Measurements from ENCODE around the gene CRISP1.
"Not testable (repeated sequence)": the region's sequence is repeated elsewhere in the genome, so short reads cannot be mapped to it uniquely, and the experiment has no call there.

The CRISP1 gene

DNA sequence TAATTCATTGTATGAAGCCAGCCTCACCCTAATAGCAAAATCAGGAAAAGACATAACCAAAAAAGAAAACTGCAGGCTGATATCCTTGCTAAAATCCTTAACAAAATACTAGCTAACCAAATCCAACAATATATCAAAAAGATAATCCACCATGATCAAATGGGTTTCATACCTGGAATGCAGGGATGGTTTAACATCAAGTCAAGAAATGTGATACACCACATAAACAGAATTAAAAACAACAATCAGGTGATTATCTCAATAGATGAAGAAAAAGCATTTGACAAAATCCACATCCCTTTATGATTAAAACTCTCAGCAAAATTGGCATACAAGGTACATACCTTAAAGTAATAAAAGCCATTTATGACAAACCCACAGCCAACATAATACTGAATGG lies 29.2 kb upstream of the CRISP1 start:
- not testable (repeated sequence) for H3K4me1 ChIP-seq (ENCODE audit: control insufficient read depth, insufficient read depth, low read length, poor library complexity, severe bottlenecking); H3K27ac ChIP-seq (ENCODE audit: insufficient read depth, low read length, poor library complexity, severe bottlenecking); H3K9me3 ChIP-seq (ENCODE audit: control insufficient read depth, low read length); H3K36me3 ChIP-seq (ENCODE audit: control insufficient read depth, insufficient read depth, low read length); DNase-seq; H3K27me3 ChIP-seq (replicated peaks; ENCODE audit: control insufficient read depth, insufficient read depth, low read length, poor library complexity, severe bottlenecking); H3K4me3 ChIP-seq (ENCODE audit: insufficient read depth, low read depth, low read length, poor library complexity, severe bottlenecking)

DNA sequence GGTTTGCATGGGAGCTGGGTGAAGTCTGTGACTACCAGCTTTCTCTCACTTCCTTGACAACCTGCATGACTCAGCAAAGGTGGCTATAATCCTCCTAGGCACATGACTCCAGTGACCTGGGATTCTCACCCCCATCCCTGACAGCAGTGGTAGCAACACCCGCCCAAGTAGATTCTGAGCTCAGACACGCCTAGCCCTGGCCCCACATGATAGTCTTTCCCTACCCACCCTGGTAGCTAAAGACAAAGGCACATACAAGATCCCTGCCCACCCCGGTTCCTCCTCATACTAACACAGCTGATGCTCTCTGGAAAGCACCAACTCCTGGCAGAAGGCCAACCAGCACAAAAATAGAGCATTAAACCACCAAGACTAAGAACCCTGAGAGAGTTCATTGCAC lies 25.9 kb upstream of the CRISP1 start:
- no peaks in the 10 kb centered on the region for H3K9me3 ChIP-seq (ENCODE audit: control insufficient read depth, low read length)
- H3K4me3 ChIP-seq (ENCODE audit: insufficient read depth, low read depth, low read length, poor library complexity, severe bottlenecking) = no peak overlapping the region
- H3K4me1 ChIP-seq (ENCODE audit: control insufficient read depth, insufficient read depth, low read length, poor library complexity, severe bottlenecking) = no peaks in the 10 kb centered on the region
- H3K27me3 ChIP-seq (replicated peaks; ENCODE audit: control insufficient read depth, insufficient read depth, low read length, poor library complexity, severe bottlenecking) = no peaks in the 10 kb centered on the region
- no peak for DNase-seq
- no peak overlapping the region for H3K27ac ChIP-seq (ENCODE audit: insufficient read depth, low read length, poor library complexity, severe bottlenecking)
- H3K36me3 ChIP-seq (ENCODE audit: control insufficient read depth, insufficient read depth, low read length) = no peaks in the 10 kb centered on the region

- no peaks in the 10 kb centered on the region for H3K9me3 ChIP-seq (ENCODE audit: control insufficient read depth, low read length)
- H3K4me1 ChIP-seq (ENCODE audit: control insufficient read depth, insufficient read depth, low read length, poor library complexity, severe bottlenecking) = no peaks in the 10 kb centered on the region
- H3K4me3 ChIP-seq (ENCODE audit: insufficient read depth, low read depth, low read length, poor library complexity, severe bottlenecking) = no peak overlapping the region
- H3K36me3 ChIP-seq (ENCODE audit: control insufficient read depth, insufficient read depth, low read length) = no peaks in the 10 kb centered on the region
- DNase-seq = no peak
- no peak overlapping the region for H3K27ac ChIP-seq (ENCODE audit: insufficient read depth, low read length, poor library complexity, severe bottlenecking)
- no peaks in the 10 kb centered on the region for H3K27me3 ChIP-seq (replicated peaks; ENCODE audit: control insufficient read depth, insufficient read depth, low read length, poor library complexity, severe bottlenecking)
Measured at GRCh38 chr6:49890988-49891387, 24.7 kb upstream of the CRISP1 start.

DNA sequence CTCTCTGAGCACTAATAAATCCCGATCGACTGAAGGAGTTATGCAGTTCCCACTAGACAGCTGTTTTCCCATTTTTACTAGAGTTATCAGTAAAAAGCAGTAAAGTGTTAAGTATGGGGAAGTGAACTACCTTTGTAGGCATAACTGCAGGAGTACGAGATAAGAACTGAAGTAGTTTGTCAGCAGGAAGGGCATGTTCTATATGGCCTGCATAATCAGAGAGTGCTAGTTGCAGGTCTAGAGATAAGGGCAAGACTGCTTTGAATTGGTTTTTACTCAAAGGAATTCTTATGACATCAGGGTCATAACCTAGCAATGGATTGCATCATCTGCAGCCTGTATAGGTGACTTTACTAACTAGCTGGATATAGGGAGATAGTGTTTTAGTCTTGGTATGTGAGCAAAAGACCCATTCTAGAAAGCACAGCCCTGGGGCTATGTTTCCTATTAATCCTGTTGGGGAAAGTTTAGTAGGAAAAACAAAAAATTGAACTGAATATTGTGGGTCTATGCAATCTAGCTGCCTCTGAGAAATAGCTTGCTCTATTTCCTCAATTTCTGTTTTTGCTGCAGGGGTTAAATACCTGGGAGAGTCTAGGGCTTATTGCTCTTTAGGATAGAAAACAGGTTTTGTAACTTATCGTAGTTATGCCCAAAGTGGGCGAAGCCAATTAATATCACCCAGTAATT lies 22.6 kb upstream of the CRISP1 start:
- no peaks in the 10 kb centered on the region for H3K4me1 ChIP-seq (ENCODE audit: control insufficient read depth, insufficient read depth, low read length, poor library complexity, severe bottlenecking)
- no peaks in the 10 kb centered on the region for H3K9me3 ChIP-seq (ENCODE audit: control insufficient read depth, low read length)
- no peak for DNase-seq
- H3K27ac ChIP-seq (ENCODE audit: insufficient read depth, low read length, poor library complexity, severe bottlenecking) = no peak overlapping the region
- no peaks in the 10 kb centered on the region for H3K27me3 ChIP-seq (replicated peaks; ENCODE audit: control insufficient read depth, insufficient read depth, low read length, poor library complexity, severe bottlenecking)
- H3K36me3 ChIP-seq (ENCODE audit: control insufficient read depth, insufficient read depth, low read length) = no peaks in the 10 kb centered on the region
- H3K4me3 ChIP-seq (ENCODE audit: insufficient read depth, low read depth, low read length, poor library complexity, severe bottlenecking) = no peak overlapping the region

GRCh38 chr6:49868951-49869529 lies 2.7 kb upstream of the CRISP1 start:
- H3K36me3 ChIP-seq (ENCODE audit: control insufficient read depth, insufficient read depth, low read length) = no peaks in the 10 kb centered on the region
- no peaks in the 10 kb centered on the region for H3K27me3 ChIP-seq (replicated peaks; ENCODE audit: control insufficient read depth, insufficient read depth, low read length, poor library complexity, severe bottlenecking)
- no peaks in the 10 kb centered on the region for H3K9me3 ChIP-seq (ENCODE audit: control insufficient read depth, low read length)
- no peak for DNase-seq
- H3K4me3 ChIP-seq (ENCODE audit: insufficient read depth, low read depth, low read length, poor library complexity, severe bottlenecking) = no peak overlapping the region
- no peak overlapping the region for H3K27ac ChIP-seq (ENCODE audit: insufficient read depth, low read length, poor library complexity, severe bottlenecking)
- no peaks in the 10 kb centered on the region for H3K4me1 ChIP-seq (ENCODE audit: control insufficient read depth, insufficient read depth, low read length, poor library complexity, severe bottlenecking)

- Histone ChIP-seq H3K4me1 (ENCODE audit: control insufficient read depth, insufficient read depth, low read length, poor library complexity, severe bottlenecking) (no peaks in the 10 kb centered on the region), H3K4me3 (ENCODE audit: insufficient read depth, low read depth, low read length, poor library complexity, severe bottlenecking) (no peak overlapping the region), H3K27ac (ENCODE audit: insufficient read depth, low read length, poor library complexity, severe bottlenecking) (no peak overlapping the region), H3K27me3 (replicated peaks; ENCODE audit: control insufficient read depth, insufficient read depth, low read length, poor library complexity, severe bottlenecking) (no peaks in the 10 kb centered on the region), H3K9me3 (ENCODE audit: control insufficient read depth, low read length) (no peaks in the 10 kb centered on the region), H3K36me3 (ENCODE audit: control insufficient read depth, insufficient read depth, low read length) (no peaks in the 10 kb centered on the region)
- no peak for DNase-seq
Measured at GRCh38 chr6:49856282-49856681, 10.1 kb downstream of the CRISP1 start.

GRCh38 chr6:49855221-49855620 lies 11.1 kb downstream of the CRISP1 start:
- H3K27ac ChIP-seq (ENCODE audit: insufficient read depth, low read length, poor library complexity, severe bottlenecking) = no peak overlapping the region
- no peaks in the 10 kb centered on the region for H3K4me1 ChIP-seq (ENCODE audit: control insufficient read depth, insufficient read depth, low read length, poor library complexity, severe bottlenecking)
- H3K9me3 ChIP-seq (ENCODE audit: control insufficient read depth, low read length) = no peaks in the 10 kb centered on the region
- no peaks in the 10 kb centered on the region for H3K27me3 ChIP-seq (replicated peaks; ENCODE audit: control insufficient read depth, insufficient read depth, low read length, poor library complexity, severe bottlenecking)
- no peak overlapping the region for H3K4me3 ChIP-seq (ENCODE audit: insufficient read depth, low read depth, low read length, poor library complexity, severe bottlenecking)
- H3K36me3 ChIP-seq (ENCODE audit: control insufficient read depth, insufficient read depth, low read length) = no peaks in the 10 kb centered on the region
- no peak for DNase-seq

- Histone ChIP-seq H3K36me3 (ENCODE audit: control insufficient read depth, insufficient read depth, low read length) (no peaks in the 10 kb centered on the region), H3K4me1 (ENCODE audit: control insufficient read depth, insufficient read depth, low read length, poor library complexity, severe bottlenecking) (no peaks in the 10 kb centered on the region), H3K27ac (ENCODE audit: insufficient read depth, low read length, poor library complexity, severe bottlenecking) (no peak overlapping the region), H3K4me3 (ENCODE audit: insufficient read depth, low read depth, low read length, poor library complexity, severe bottlenecking) (no peak overlapping the region), H3K9me3 (ENCODE audit: control insufficient read depth, low read length) (no peaks in the 10 kb centered on the region), H3K27me3 (replicated peaks; ENCODE audit: control insufficient read depth, insufficient read depth, low read length, poor library complexity, severe bottlenecking) (no peaks in the 10 kb centered on the region)
- no peak for DNase-seq
Measured at GRCh38 chr6:49852975-49853374, 13.4 kb downstream of the CRISP1 start.

- DNase-seq = no peak
Measured at GRCh38 chr6:49849213-49849907, 17.0 kb downstream of the CRISP1 start.

DNA sequence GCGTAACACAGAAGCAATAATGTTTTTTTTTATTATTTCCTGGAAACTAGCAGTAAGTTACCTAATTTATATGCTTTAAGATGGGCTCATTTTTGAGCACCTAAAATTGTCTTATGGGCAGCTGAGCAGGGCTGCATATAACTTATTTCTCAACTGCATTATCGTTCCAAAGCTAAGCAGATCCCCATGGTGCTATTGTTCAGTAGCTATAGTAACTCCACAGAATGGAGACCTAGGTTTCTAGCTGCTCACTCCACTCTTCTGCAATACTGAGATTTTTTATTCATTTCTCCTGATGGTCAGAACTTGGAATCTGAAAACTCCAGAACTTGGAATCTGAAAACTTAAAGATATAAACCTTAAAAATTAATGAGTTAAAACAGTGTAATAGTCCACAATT lies 18.7 kb downstream of the CRISP1 start:
- no peaks in the 10 kb centered on the region for H3K4me1 ChIP-seq (ENCODE audit: control insufficient read depth, insufficient read depth, low read length, poor library complexity, severe bottlenecking)
- no peaks in the 10 kb centered on the region for H3K36me3 ChIP-seq (ENCODE audit: control insufficient read depth, insufficient read depth, low read length)
- H3K27me3 ChIP-seq (replicated peaks; ENCODE audit: control insufficient read depth, insufficient read depth, low read length, poor library complexity, severe bottlenecking) = no peaks in the 10 kb centered on the region
- no peaks in the 10 kb centered on the region for H3K9me3 ChIP-seq (ENCODE audit: control insufficient read depth, low read length)
- no peak overlapping the region for H3K4me3 ChIP-seq (ENCODE audit: insufficient read depth, low read depth, low read length, poor library complexity, severe bottlenecking)
- H3K27ac ChIP-seq (ENCODE audit: insufficient read depth, low read length, poor library complexity, severe bottlenecking) = no peak overlapping the region
- no peak for DNase-seq

More at GRCh38 chr6:49849213-49849907, 17.0 kb downstream of the CRISP1 start:
- Histone ChIP-seq H3K27me3 (replicated peaks; ENCODE audit: control insufficient read depth, insufficient read depth, low read length, poor library complexity, severe bottlenecking) (no peaks in the 10 kb centered on the region), H3K27ac (ENCODE audit: insufficient read depth, low read length, poor library complexity, severe bottlenecking) (no peak overlapping the region), H3K9me3 (ENCODE audit: control insufficient read depth, low read length) (no peaks in the 10 kb centered on the region), H3K4me1 (ENCODE audit: control insufficient read depth, insufficient read depth, low read length, poor library complexity, severe bottlenecking) (no peaks in the 10 kb centered on the region), H3K36me3 (ENCODE audit: control insufficient read depth, insufficient read depth, low read length) (no peaks in the 10 kb centered on the region), H3K4me3 (ENCODE audit: insufficient read depth, low read depth, low read length, poor library complexity, severe bottlenecking) (no peak overlapping the region)
